Liver (tissue), 3 donors: Measurements from ENCODE around the gene GPR180.

ENCODE experiments used
- ATF3 ChIP-seq: IDR thresholded peaks from 2 replicates; pipeline ENCODE4 v1.6.1; 2016; ENCODE audit warnings: antibody characterized with exemption
- MAX ChIP-seq: IDR thresholded peaks from 2 replicates; pipeline ENCODE4 v1.6.1; 2016; ENCODE audit warnings: antibody characterized with exemption
- RAD21 ChIP-seq, 2 donors: IDR thresholded peaks; 2 replicates each; pipeline ENCODE4 v1.6.1; 2016; ENCODE audit warnings: antibody characterized with exemption in 2 of 2, mild to moderate bottlenecking in 2 of 2
- TF ChIP-seq, protein P1 (sequence below): fragments of 150-350 bp; IDR thresholded peaks from 2 replicates; pipeline ENCODE4 v1.5.1; 2017; ENCODE audit warnings: improper control_type of control experiment, low read depth, low read length; ENCODE audit not compliant: missing input control
- donor health status: healthy.
- donor health status: healthy.

DNA sequence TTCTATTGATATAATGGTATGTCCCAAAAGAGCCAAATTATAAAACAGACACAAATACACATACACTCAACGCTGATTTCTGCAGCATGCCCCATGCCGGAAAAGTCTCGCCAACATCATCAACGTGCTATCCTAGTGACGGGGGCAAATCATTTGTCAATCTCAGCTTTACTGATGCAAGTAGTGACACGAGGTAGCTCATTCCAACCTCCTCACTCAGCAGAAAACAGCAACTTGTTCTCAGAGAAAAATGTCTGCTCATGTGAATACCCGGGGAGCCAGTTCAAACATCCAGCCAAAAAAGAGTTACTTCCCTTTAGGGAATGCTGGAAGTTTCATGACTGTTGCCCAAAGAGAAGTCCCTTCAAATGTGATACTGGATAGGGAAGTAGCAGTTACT is 64.4 kb downstream of the GPR180 start:
- TF ChIP-seq, protein P1, sequence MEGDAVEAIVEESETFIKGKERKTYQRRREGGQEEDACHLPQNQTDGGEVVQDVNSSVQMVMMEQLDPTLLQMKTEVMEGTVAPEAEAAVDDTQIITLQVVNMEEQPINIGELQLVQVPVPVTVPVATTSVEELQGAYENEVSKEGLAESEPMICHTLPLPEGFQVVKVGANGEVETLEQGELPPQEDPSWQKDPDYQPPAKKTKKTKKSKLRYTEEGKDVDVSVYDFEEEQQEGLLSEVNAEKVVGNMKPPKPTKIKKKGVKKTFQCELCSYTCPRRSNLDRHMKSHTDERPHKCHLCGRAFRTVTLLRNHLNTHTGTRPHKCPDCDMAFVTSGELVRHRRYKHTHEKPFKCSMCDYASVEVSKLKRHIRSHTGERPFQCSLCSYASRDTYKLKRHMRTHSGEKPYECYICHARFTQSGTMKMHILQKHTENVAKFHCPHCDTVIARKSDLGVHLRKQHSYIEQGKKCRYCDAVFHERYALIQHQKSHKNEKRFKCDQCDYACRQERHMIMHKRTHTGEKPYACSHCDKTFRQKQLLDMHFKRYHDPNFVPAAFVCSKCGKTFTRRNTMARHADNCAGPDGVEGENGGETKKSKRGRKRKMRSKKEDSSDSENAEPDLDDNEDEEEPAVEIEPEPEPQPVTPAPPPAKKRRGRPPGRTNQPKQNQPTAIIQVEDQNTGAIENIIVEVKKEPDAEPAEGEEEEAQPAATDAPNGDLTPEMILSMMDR, result no peak
- TF ChIP-seq MAX, result no peak
- TF ChIP-seq RAD21 (IDR thresholded peaks at IDR 0.05), result no peak
- no peak for TF ChIP-seq ATF3
